Tibial artery (tissue), 4 donors: Measurements from ENCODE around the gene ZBTB40.

ENCODE experiments used
- DNase-seq, 2 donors: peaks; one replicate each; pipeline ENCODE4 v3.0.0-alpha.2; 2019
- H3K27ac ChIP-seq, 2 donors: fragments of 200-600 bp; sonication (generic) in 1 of 2; 1 replicate in 1 of 2; 2 replicates in 1 of 2; pipeline ENCODE4 v1.5.1; 2018 to 2019; ENCODE audit warnings: mild to moderate bottlenecking in 1 of 2
- H3K27me3 ChIP-seq, 2 donors: fragments of 200-600 bp; sonication (generic) in 1 of 2; one replicate each; pipeline versions ENCODE4 v1.5.1 to v1.6.0; 2016 to 2019
- H3K36me3 ChIP-seq, 3 donors: fragments of 200-600 bp; sonication (generic) in 2 of 3; one replicate each; pipeline ENCODE4 v1.5.1; 2016 to 2019; ENCODE audit warnings: mild to moderate bottlenecking in 2 of 3
- H3K4me1 ChIP-seq, 4 donors: fragments of 200-600 bp; sonication (generic) in 2 of 4; 1 replicate in 3 of 4; 2 replicates in 1 of 4; pipeline ENCODE4 v1.5.1; 2016 to 2019
- H3K4me3 ChIP-seq, 2 donors: fragments of 200-600 bp; sonication (generic) in 1 of 2; 1 replicate in 1 of 2; 2 replicates in 1 of 2; pipeline ENCODE4 v1.5.1; 2018 to 2019; ENCODE audit warnings: mild to moderate bottlenecking in 2 of 2
- H3K9me3 ChIP-seq, 3 donors: fragments of 200-600 bp; sonication (generic) in 1 of 3; one replicate each; pipeline ENCODE4 v1.5.1; 2016 to 2019
- CTCF ChIP-seq, 2 experiments: fragments of 200-600 bp in 1 of 2; fragments of 450-650 bp in 1 of 2; IDR thresholded peaks; one replicate each; pipeline ENCODE4 v1.5.1; 2017 to 2019; ENCODE audit warnings: antibody characterized with exemption in 2 of 2, mild to moderate bottlenecking in 1 of 2, moderate library complexity in 1 of 2
- intact Hi-C: fragments of 100-400 bp; cut with DNase I; formaldehyde crosslinking; loops from one replicate; pipeline ENCODE4 v1.15.0; 2023; ENCODE audit warnings: low total_unique reads

ZBTB40 gene

GRCh38 chr1:22552021-22552420, 100.4 kb downstream of the ZBTB40 start:
- no peaks in the 10 kb centered on the region for H3K4me1 ChIP-seq
- H3K27me3 ChIP-seq = peaks cover 0 to 83% of the 10 kb centered on the region in 2 donors
- no peaks in the 10 kb centered on the region for H3K9me3 ChIP-seq
- intact Hi-C loops = no loop called here
- H3K4me3 ChIP-seq = no peak overlapping the region
- no peak for DNase-seq
- no peaks in the 10 kb centered on the region for H3K36me3 ChIP-seq
- no peak for TF ChIP-seq CTCF (IDR thresholded peaks at IDR 0.05)
- H3K27ac ChIP-seq = no peak overlapping the region

- Histone ChIP-seq H3K27ac (no peak overlapping the region), H3K27me3 (peaks cover 0 to 87% of the 10 kb centered on the region in 2 donors)
Measured at GRCh38 chr1:22553104-22553880, 101.6 kb downstream of the ZBTB40 start.

GRCh38 chr1:22553991-22554522, 102.4 kb downstream of the ZBTB40 start:
- no peaks in the 10 kb centered on the region for H3K9me3 ChIP-seq
- no peak overlapping the region for H3K27ac ChIP-seq
- H3K4me3 ChIP-seq = no peak overlapping the region
- DNase-seq = no peak
- H3K36me3 ChIP-seq = no peaks in the 10 kb centered on the region
- no peak for TF ChIP-seq CTCF (IDR thresholded peaks at IDR 0.05)
- intact Hi-C loops = no loop called here
- peaks cover 0 to 92% of the 10 kb centered on the region in 2 donors for H3K27me3 ChIP-seq
- no peaks in the 10 kb centered on the region for H3K4me1 ChIP-seq

More at GRCh38 chr1:22553104-22553880, 101.6 kb downstream of the ZBTB40 start:
- Histone ChIP-seq H3K4me3 (no peak overlapping the region), H3K9me3 (no peaks in the 10 kb centered on the region), H3K4me1 (no peaks in the 10 kb centered on the region), H3K36me3 (no peaks in the 10 kb centered on the region)
- intact Hi-C loops = no loop called here
- no peak for DNase-seq
- no peak for TF ChIP-seq CTCF (IDR thresholded peaks at IDR 0.05)

- H3K4me1 ChIP-seq = no peaks in the 10 kb centered on the region
- intact Hi-C loops = no loop called here
- H3K36me3 ChIP-seq = no peaks in the 10 kb centered on the region
- no peak for TF ChIP-seq CTCF (IDR thresholded peaks at IDR 0.05)
- no peak overlapping the region for H3K4me3 ChIP-seq
- H3K27me3 ChIP-seq = peaks cover 0 to 94% of the 10 kb centered on the region in 2 donors
- no peak for DNase-seq
- H3K27ac ChIP-seq = no peak overlapping the region
- H3K9me3 ChIP-seq = no peaks in the 10 kb centered on the region
Measured at GRCh38 chr1:22555371-22555656, 103.7 kb downstream of the ZBTB40 start.

GRCh38 chr1:22556391-22557104, 104.9 kb downstream of the ZBTB40 start:
- Histone ChIP-seq H3K9me3 (no peaks in the 10 kb centered on the region), H3K36me3 (no peaks in the 10 kb centered on the region), H3K4me3 (no peak overlapping the region), H3K27me3 (peaks cover 0 to 93% of the 10 kb centered on the region in 2 donors), H3K27ac (no peak overlapping the region), H3K4me1 (no peaks in the 10 kb centered on the region)
- DNase-seq = no peak
- no peak for TF ChIP-seq CTCF (IDR thresholded peaks at IDR 0.05)
- intact Hi-C loops = no loop called here
